ENCODE results near the gene IQCC. TPM values are rescaled to one million over a fixed set of nuclear protein-coding genes. Genes with fewer than 3 reads are reported as not detected.

Gene IQCC
- polyA plus RNA-seq, 2 donors, result 1.5 to 1.6 TPM

GRCh38 chr1:32200226-32201010 lies 5.1 kb upstream of the IQCC start, which contains the start of gene CCDC28B:
Gene CCDC28B, plus strand, starts transcription at chr1:32200595. Its CDS starts 1,341 bp downstream, at chr1:32201936.
- Histone ChIP-seq H3K36me3 (ENCODE audit: control insufficient read depth in 2 of 2, insufficient read depth in 2 of 2, low read length in 1 of 2) (peaks cover 1 to 16% of the 10 kb centered on the region in 2 donors), H3K27ac (ENCODE audit: low read depth in 2 of 2, low read length in 1 of 2) (peak within 1 kb of the TSS; percentile 68 to 71), H3K4me3 (ENCODE audit: low read depth in 1 of 2, low read length in 2 of 2) (peak within 1 kb of the TSS; percentile 58 to 63), H3K27me3 (ENCODE audit: control insufficient read depth in 1 of 2, insufficient read depth in 2 of 2, low read length in 2 of 2) (no peaks in the 10 kb centered on the region), H3K4me1 (ENCODE audit: control insufficient read depth in 2 of 2, insufficient read depth in 2 of 2, low read length in 1 of 2) (peaks cover 11 to 13% of the 10 kb centered on the region in 2 donors), H3K9me3 (ENCODE audit: control insufficient read depth in 2 of 2, insufficient read depth in 1 of 2, low read depth in 1 of 2, low read length in 1 of 2) (no peaks in the 10 kb centered on the region)
- 0 to 1% methylated on average over 34 of the region's 34 CpGs for WGBS, 2 donors

- Histone ChIP-seq H3K9me3 (ENCODE audit: control insufficient read depth in 2 of 2, insufficient read depth in 1 of 2, low read depth in 1 of 2, low read length in 1 of 2) (no peaks in the 10 kb centered on the region), H3K27ac (ENCODE audit: low read depth in 2 of 2, low read length in 1 of 2) (peak overlapping the region; percentile 68 to 71), H3K4me3 (ENCODE audit: low read depth in 1 of 2, low read length in 2 of 2) (peak overlapping the region; percentile 58 to 63), H3K27me3 (ENCODE audit: control insufficient read depth in 1 of 2, insufficient read depth in 2 of 2, low read length in 2 of 2) (no peaks in the 10 kb centered on the region), H3K4me1 (ENCODE audit: control insufficient read depth in 2 of 2, insufficient read depth in 2 of 2, low read length in 1 of 2) (peaks cover 14 to 20% of the 10 kb centered on the region in 2 donors), H3K36me3 (ENCODE audit: control insufficient read depth in 2 of 2, insufficient read depth in 2 of 2, low read length in 1 of 2) (peaks cover 0 to 10% of the 10 kb centered on the region in 2 donors)
- 2% methylated on average over 25 to 26 of the region's 26 CpGs for WGBS, 2 donors
These were observed 4.2 kb upstream of the IQCC start for GRCh38 chr1:32201011-32201855.

DNA sequence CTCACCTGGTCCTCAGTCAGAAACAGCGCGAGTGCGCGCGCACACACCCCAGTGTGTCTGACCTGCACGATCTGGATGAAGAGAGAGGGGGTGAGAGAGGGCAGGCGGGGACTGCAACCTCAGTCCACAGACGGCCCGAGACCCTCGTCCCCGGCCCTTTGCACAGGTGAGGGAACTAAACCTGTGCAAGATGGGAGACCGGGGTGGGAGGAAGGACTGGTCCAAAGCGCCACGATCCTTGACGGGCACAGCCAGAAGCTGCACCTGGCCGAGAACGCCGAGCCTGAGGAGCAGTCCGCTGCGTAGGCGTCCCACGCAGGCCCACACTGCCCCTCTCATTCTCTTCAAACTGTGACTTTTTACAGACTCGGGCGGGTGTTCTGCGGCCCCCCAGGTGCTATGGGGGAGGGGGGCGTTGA lies 519 bp upstream of the IQCC start:
- peak overlapping the region; percentile 72 to 78 for H3K4me3 ChIP-seq (ENCODE audit: low read depth in 1 of 2, low read length in 2 of 2)
- WGBS, 2 donors, result 26 to 34% methylated on average over 26 of the region's 26 CpGs
- no peak overlapping the region for H3K27ac ChIP-seq (ENCODE audit: low read depth in 2 of 2, low read length in 1 of 2)
- H3K9me3 ChIP-seq (ENCODE audit: control insufficient read depth in 2 of 2, insufficient read depth in 1 of 2, low read depth in 1 of 2, low read length in 1 of 2), result no peaks in the 10 kb centered on the region
- H3K36me3 ChIP-seq (ENCODE audit: control insufficient read depth in 2 of 2, insufficient read depth in 2 of 2, low read length in 1 of 2), result no peaks in the 10 kb centered on the region
- H3K4me1 ChIP-seq (ENCODE audit: control insufficient read depth in 2 of 2, insufficient read depth in 2 of 2, low read length in 1 of 2), result peaks cover 7 to 25% of the 10 kb centered on the region in 2 donors
- no peaks in the 10 kb centered on the region for H3K27me3 ChIP-seq (ENCODE audit: control insufficient read depth in 1 of 2, insufficient read depth in 2 of 2, low read length in 2 of 2)

DNA sequence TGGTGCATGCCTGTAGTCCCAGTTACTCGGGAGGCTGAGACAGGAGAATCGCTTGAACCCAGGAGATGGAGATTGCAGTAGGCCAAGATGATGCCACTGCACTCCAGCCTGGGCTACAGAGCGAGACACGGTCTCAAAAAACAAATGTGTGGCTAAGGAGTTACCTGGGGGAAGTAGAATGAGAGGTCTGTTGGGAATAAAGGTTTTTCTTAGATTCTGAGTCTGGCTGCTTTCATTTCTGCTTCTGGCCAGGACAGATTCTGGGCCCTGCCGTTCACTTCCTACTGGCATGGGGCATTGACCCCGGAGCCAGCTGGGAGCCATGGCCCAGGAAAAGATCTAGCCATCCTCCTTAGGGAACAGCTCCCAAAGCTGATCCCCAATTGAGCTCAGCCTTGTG lies 3.0 kb downstream of the IQCC start:
- no peak overlapping the region for H3K4me3 ChIP-seq (ENCODE audit: low read depth in 1 of 2, low read length in 2 of 2)
- no peaks in the 10 kb centered on the region for H3K9me3 ChIP-seq (ENCODE audit: control insufficient read depth in 2 of 2, insufficient read depth in 1 of 2, low read depth in 1 of 2, low read length in 1 of 2)
- H3K4me1 ChIP-seq (ENCODE audit: control insufficient read depth in 2 of 2, insufficient read depth in 2 of 2, low read length in 1 of 2), result peaks cover 3 to 20% of the 10 kb centered on the region in 2 donors
- H3K36me3 ChIP-seq (ENCODE audit: control insufficient read depth in 2 of 2, insufficient read depth in 2 of 2, low read length in 1 of 2), result no peaks in the 10 kb centered on the region
- H3K27ac ChIP-seq (ENCODE audit: low read depth in 2 of 2, low read length in 1 of 2), result no peak overlapping the region
- WGBS, 2 donors, result 82 to 86% methylated on average over 6 of the region's 6 CpGs
- H3K27me3 ChIP-seq (ENCODE audit: control insufficient read depth in 1 of 2, insufficient read depth in 2 of 2, low read length in 2 of 2), result no peaks in the 10 kb centered on the region

- no peak within 1 kb of the TSS for H3K27ac ChIP-seq (ENCODE audit: low read depth in 2 of 2, low read length in 1 of 2)
- no peaks in the 10 kb centered on the region for H3K36me3 ChIP-seq (ENCODE audit: control insufficient read depth in 2 of 2, insufficient read depth in 2 of 2, low read length in 1 of 2)
- 60 to 70% methylated on average over 5 of the region's 5 CpGs for WGBS, 2 donors
- H3K4me3 ChIP-seq (ENCODE audit: low read depth in 1 of 2, low read length in 2 of 2), result no peak within 1 kb of the TSS
- H3K4me1 ChIP-seq (ENCODE audit: control insufficient read depth in 2 of 2, insufficient read depth in 2 of 2, low read length in 1 of 2), result peaks cover 3 to 20% of the 10 kb centered on the region in 2 donors
- H3K27me3 ChIP-seq (ENCODE audit: control insufficient read depth in 1 of 2, insufficient read depth in 2 of 2, low read length in 2 of 2), result no peaks in the 10 kb centered on the region
- no peaks in the 10 kb centered on the region for H3K9me3 ChIP-seq (ENCODE audit: control insufficient read depth in 2 of 2, insufficient read depth in 1 of 2, low read depth in 1 of 2, low read length in 1 of 2)
These were observed 3.4 kb downstream of the IQCC start, which contains the start of gene DCDC2B for GRCh38 chr1:32208891-32209328. Gene DCDC2B, plus strand, starts transcription at chr1:32209089. Its CDS starts 5 bp downstream, at chr1:32209094.

DNA sequence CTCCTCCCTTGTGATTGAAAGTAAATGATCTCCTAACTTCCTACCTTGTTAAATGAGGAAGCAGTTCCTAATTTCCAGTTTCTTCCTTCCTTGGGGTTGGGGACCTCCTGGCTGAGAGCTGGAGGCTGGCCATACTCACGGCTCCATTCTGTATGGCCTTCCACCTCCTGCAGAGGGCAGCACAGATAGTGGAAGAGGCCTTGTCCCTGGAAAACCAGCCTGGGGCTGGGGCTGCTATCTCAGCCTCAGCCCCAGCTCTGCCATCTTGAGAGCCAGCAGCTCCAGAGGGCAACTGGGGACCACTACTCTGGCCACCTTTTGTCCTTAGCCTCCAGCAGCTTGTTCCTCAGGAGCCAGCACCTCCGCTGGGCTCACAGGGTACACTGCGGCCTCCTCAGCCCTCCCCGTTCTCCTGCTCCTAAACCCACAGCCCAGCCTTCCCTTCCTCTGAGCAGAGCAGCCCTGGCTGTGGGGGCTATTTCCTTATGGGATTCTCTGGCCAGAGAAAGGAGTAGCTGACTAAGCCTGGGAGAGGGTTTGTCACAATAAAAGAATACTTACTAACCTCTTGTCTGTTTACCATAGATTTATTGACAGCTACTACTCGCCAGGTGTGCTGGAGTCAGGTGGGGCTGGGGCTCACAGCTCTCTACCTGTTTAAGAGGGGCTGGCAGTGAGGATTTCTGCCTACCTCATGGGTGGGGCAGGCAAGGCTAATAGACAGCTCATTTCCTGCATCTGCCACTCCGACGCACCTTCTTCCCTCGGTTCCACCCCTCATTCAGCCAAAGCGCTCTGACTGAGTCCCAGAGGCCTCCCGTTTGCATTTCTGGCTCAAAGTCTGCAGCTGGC lies 10.4 kb downstream of the IQCC start:
- no peak overlapping the region for H3K4me3 ChIP-seq (ENCODE audit: low read depth in 1 of 2, low read length in 2 of 2)
- H3K9me3 ChIP-seq (ENCODE audit: control insufficient read depth in 2 of 2, insufficient read depth in 1 of 2, low read depth in 1 of 2, low read length in 1 of 2), result no peaks in the 10 kb centered on the region
- H3K36me3 ChIP-seq (ENCODE audit: control insufficient read depth in 2 of 2, insufficient read depth in 2 of 2, low read length in 1 of 2), result peaks cover 0 to 15% of the 10 kb centered on the region in 2 donors
- peak overlapping the region in 1 of 2 donors; percentile 28 for H3K27ac ChIP-seq (ENCODE audit: low read depth in 2 of 2, low read length in 1 of 2)
- no peaks in the 10 kb centered on the region for H3K27me3 ChIP-seq (ENCODE audit: control insufficient read depth in 1 of 2, insufficient read depth in 2 of 2, low read length in 2 of 2)
- 72 to 75% methylated on average over 10 of the region's 10 CpGs for WGBS, 2 donors
- peaks cover 0 to 2% of the 10 kb centered on the region in 2 donors for H3K4me1 ChIP-seq (ENCODE audit: control insufficient read depth in 2 of 2, insufficient read depth in 2 of 2, low read length in 1 of 2)

DNA sequence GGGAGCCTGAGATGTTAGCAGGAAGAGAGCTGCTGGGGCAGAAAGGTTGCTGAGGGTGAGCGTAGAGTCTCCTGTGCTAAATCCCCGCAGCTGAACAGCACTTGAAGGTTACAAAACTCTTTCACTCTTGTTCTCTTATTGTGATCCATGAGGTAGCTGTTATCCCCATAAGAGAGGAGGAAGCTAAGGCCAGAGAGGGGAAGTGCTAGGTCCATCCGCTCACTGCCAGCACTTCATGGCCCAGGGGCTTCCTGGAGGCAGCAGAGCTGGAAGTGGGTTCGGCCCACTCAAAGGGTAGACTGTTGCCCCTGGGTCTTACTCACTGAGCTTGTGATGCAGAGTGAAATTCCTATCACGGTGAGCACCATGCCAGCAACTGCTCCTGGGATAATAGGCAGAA lies 11.1 kb downstream of the IQCC start:
- Histone ChIP-seq H3K27ac (ENCODE audit: low read depth in 2 of 2, low read length in 1 of 2) (peak overlapping the region in 1 of 2 donors; percentile 30), H3K36me3 (ENCODE audit: control insufficient read depth in 2 of 2, insufficient read depth in 2 of 2, low read length in 1 of 2) (peaks cover 0 to 15% of the 10 kb centered on the region in 2 donors), H3K27me3 (ENCODE audit: control insufficient read depth in 1 of 2, insufficient read depth in 2 of 2, low read length in 2 of 2) (no peaks in the 10 kb centered on the region), H3K9me3 (ENCODE audit: control insufficient read depth in 2 of 2, insufficient read depth in 1 of 2, low read depth in 1 of 2, low read length in 1 of 2) (no peaks in the 10 kb centered on the region), H3K4me3 (ENCODE audit: low read depth in 1 of 2, low read length in 2 of 2) (no peak overlapping the region), H3K4me1 (ENCODE audit: control insufficient read depth in 2 of 2, insufficient read depth in 2 of 2, low read length in 1 of 2) (peaks cover 2 to 7% of the 10 kb centered on the region in 2 donors)
- WGBS, 2 donors, result 90 to 91% methylated on average over 5 of the region's 5 CpGs

GRCh38 chr1:32219022-32219421 lies 13.6 kb downstream of the IQCC start:
- H3K9me3 ChIP-seq (ENCODE audit: control insufficient read depth in 2 of 2, insufficient read depth in 1 of 2, low read depth in 1 of 2, low read length in 1 of 2), result no peaks in the 10 kb centered on the region
- H3K27ac ChIP-seq (ENCODE audit: low read depth in 2 of 2, low read length in 1 of 2), result no peak overlapping the region
- H3K36me3 ChIP-seq (ENCODE audit: control insufficient read depth in 2 of 2, insufficient read depth in 2 of 2, low read length in 1 of 2), result peaks cover 0 to 16% of the 10 kb centered on the region in 2 donors
- H3K4me3 ChIP-seq (ENCODE audit: low read depth in 1 of 2, low read length in 2 of 2), result no peak overlapping the region
- H3K4me1 ChIP-seq (ENCODE audit: control insufficient read depth in 2 of 2, insufficient read depth in 2 of 2, low read length in 1 of 2), result peaks cover 2 to 11% of the 10 kb centered on the region in 2 donors
- no peaks in the 10 kb centered on the region for H3K27me3 ChIP-seq (ENCODE audit: control insufficient read depth in 1 of 2, insufficient read depth in 2 of 2, low read length in 2 of 2)
- 87 to 89% methylated on average over 7 of the region's 7 CpGs for WGBS, 2 donors

Data from esophagus (tissue), 2 donors.